IMR-90 (cell line): Measurements from ENCODE around the gene CLTCL1. TPM values are rescaled to one million over a fixed set of nuclear protein-coding genes. Genes with fewer than 3 reads are reported as not detected.

Experiments used
- ATAC-seq: fragments of 200-7000 bp; cut with Tn5 transposase; 2 replicates; pipeline ENCODE4 v1.9.1; 2020; ENCODE audit warnings: low read depth, mild to moderate bottlenecking, moderate library complexity
- BruUV-seq: library from RNA; stranded (reverse); fragments of 400-500 nt; replicated peaks from 2 replicates; lab custom pipeline; 2021; lab: Mats Ljungman, UMichigan
- CTCF ChIA-PET: fragments of 300-600 bp; formaldehyde crosslinking; extraction: SDS; loops from one replicate; lab custom pipeline; 2021; ENCODE audit warnings: antibody characterized with exemption; lab: Yijun Ruan, JAX
- POLR2A ChIA-PET: fragments of 300-600 bp; sonication (Branson Sonifier 250); formaldehyde crosslinking; loops from one replicate; lab custom pipeline; 2022; ENCODE audit warnings: antibody characterized with exemption; ENCODE audit not compliant: unreplicated experiment; lab: Charles Lee
- DNase-seq: peaks from one replicate; pipeline ENCODE4 v3.0.0; 2013
- H2AFZ ChIP-seq: replicated peaks from 2 replicates; pipeline ENCODE3; 2013; ENCODE audit warnings: low read length, mild to moderate bottlenecking; ENCODE audit not compliant: poor library complexity
- H2AK5ac ChIP-seq: 2 replicates; pipeline ENCODE4 v1.6.1; 2013; ENCODE audit warnings: low read depth, low read length, inconsistent platforms
- H2AK9ac ChIP-seq: replicated peaks from 2 replicates; pipeline ENCODE3; 2013; ENCODE audit warnings: mild to moderate bottlenecking, low read depth, low read length, moderate library complexity; ENCODE audit not compliant: poor library complexity
- H2BK120ac ChIP-seq: 2 replicates; pipeline ENCODE4 v1.6.1; 2013; ENCODE audit warnings: low read depth, low read length, inconsistent platforms
- H2BK15ac ChIP-seq: 3 replicates; pipeline ENCODE4 v1.6.1; 2013; ENCODE audit warnings: low read depth, low read length, inconsistent platforms
- H2BK20ac ChIP-seq: 2 replicates; pipeline ENCODE4 v1.6.1; 2013; ENCODE audit warnings: low read depth, mild to moderate bottlenecking, inconsistent platforms, low read length, moderate library complexity
- H2BK5ac ChIP-seq: 2 replicates; pipeline ENCODE4 v1.6.1; 2013; ENCODE audit warnings: mild to moderate bottlenecking, low read depth, low read length, inconsistent platforms; ENCODE audit not compliant: poor library complexity, severe bottlenecking
- H3K14ac ChIP-seq: replicated peaks from 2 replicates; pipeline ENCODE4 v1.6.1; 2013; ENCODE audit warnings: low read depth, low read length, inconsistent platforms
- H3K18ac ChIP-seq: 2 replicates; pipeline ENCODE4 v1.6.1; 2013; ENCODE audit warnings: low read depth, low read length, control low read depth
- H3K23ac ChIP-seq: 2 replicates; pipeline ENCODE4 v1.6.1; 2013; ENCODE audit warnings: low read depth, low read length, inconsistent platforms
- H3K27ac ChIP-seq: 2 replicates; pipeline ENCODE4 v1.5.1; 2013; ENCODE audit warnings: mild to moderate bottlenecking, control low read depth, low read length; ENCODE audit not compliant: insufficient read depth
- H3K27me3 ChIP-seq: 2 replicates; pipeline ENCODE4 v1.6.1; 2013; ENCODE audit warnings: low read length; ENCODE audit not compliant: control insufficient read depth, insufficient read depth
- H3K36me3 ChIP-seq: 2 replicates; pipeline ENCODE4 v1.6.1; 2013; ENCODE audit warnings: low read length, mixed read lengths; ENCODE audit not compliant: control insufficient read depth, insufficient read depth
- H3K4ac ChIP-seq: 2 replicates; pipeline ENCODE4 v1.6.1; 2013; ENCODE audit warnings: low read depth, low read length, inconsistent platforms
- H3K4me1 ChIP-seq: 2 replicates; pipeline ENCODE4 v1.6.1; 2013; ENCODE audit warnings: low read length, mixed read lengths; ENCODE audit not compliant: control insufficient read depth, insufficient read depth
- H3K4me2 ChIP-seq: 2 replicates; pipeline ENCODE4 v1.6.1; 2013; ENCODE audit warnings: low read depth, mild to moderate bottlenecking, control low read depth, low read length, moderate library complexity
- H3K4me3 ChIP-seq: 2 replicates; pipeline ENCODE4 v1.5.1; 2013; ENCODE audit warnings: low read depth, mild to moderate bottlenecking, control low read depth, low read length, moderate library complexity; ENCODE audit not compliant: insufficient read depth
- H3K56ac ChIP-seq: 2 replicates; pipeline ENCODE4 v1.6.1; 2013; ENCODE audit warnings: low read length, inconsistent platforms; ENCODE audit not compliant: insufficient read depth; ENCODE audit errors: extremely low read depth
- H3K79me1 ChIP-seq, 2 experiments: 2 replicates each; pipeline ENCODE4 v1.6.1; 2013; ENCODE audit warnings: low read length in 2 of 2, inconsistent platforms in 1 of 2, low read depth in 1 of 2
- H3K9ac ChIP-seq: 2 replicates; pipeline ENCODE4 v1.6.1; 2013; ENCODE audit warnings: low read depth, low read length, control low read depth
- H3K9me1 ChIP-seq: 2 replicates; pipeline ENCODE4 v1.6.1; 2013; ENCODE audit warnings: low read length, inconsistent platforms; ENCODE audit not compliant: insufficient read depth
- H3K9me3 ChIP-seq: 2 replicates; pipeline ENCODE4 v1.6.1; 2013; ENCODE audit warnings: low read length; ENCODE audit not compliant: control insufficient read depth, insufficient read depth
- H4K20me1 ChIP-seq: 2 replicates; pipeline ENCODE4 v1.6.1; 2013; ENCODE audit warnings: low read length, inconsistent platforms; ENCODE audit not compliant: insufficient read depth
- H4K5ac ChIP-seq: 2 replicates; pipeline ENCODE4 v1.6.1; 2013; ENCODE audit warnings: mild to moderate bottlenecking, low read depth, low read length, control low read depth
- H4K8ac ChIP-seq, 2 experiments: 2 replicates each; pipeline ENCODE4 v1.6.1; 2013; ENCODE audit warnings: low read depth in 2 of 2, low read length in 2 of 2, control low read depth in 1 of 2, inconsistent platforms in 1 of 2
- H4K91ac ChIP-seq: 2 replicates; pipeline ENCODE4 v1.6.1; 2013; ENCODE audit warnings: low read depth, low read length, inconsistent platforms; ENCODE audit not compliant: insufficient read depth
- WGBS, 2 experiments: methylation state at CpG; one replicate each; pipeline versions ENCODE4 v1.1.5 to v1.1.7; 2013; ENCODE audit warnings: missing lambda C conversion rate in 2 of 2; ENCODE audit not compliant: insufficient read length in 1 of 2; ENCODE audit errors: extremely low coverage in 2 of 2; 5-methylcytosine and 5-hydroxymethylcytosine counted together
- dilution Hi-C: fragments of 300-500 bp; cut with HindIII; formaldehyde crosslinking; loops from one replicate; pipeline ENCODE4 v1.14.3; 2018; ENCODE audit warnings: low sequenced_read_pairs; ENCODE audit not compliant: unreplicated experiment
- in situ Hi-C: fragments of 300-500 bp; cut with MboI; formaldehyde crosslinking; loops from 3 replicates; pipeline ENCODE4 v1.14.3; 2019; ENCODE audit warnings: low sequenced_read_pairs, inconsistent platforms, mixed read lengths
- intact Hi-C: fragments of 100-400 bp; cut with micrococcal nuclease; formaldehyde crosslinking; loops from 2 replicates; pipeline ENCODE4 v1.10.0; 2022
- polyA plus RNA-seq, 3 experiments: library from polyadenylated mRNA; depleted of rRNA; stranded (reverse); fragments of >200 nt; gene quantifications; 2 replicates each; pipeline ENCODE4 v1.2.3, GENCODE V29; 2012; ENCODE audit warnings: low replicate concordance in 1 of 3
- total RNA-seq: library from RNA; depleted of rRNA; stranded (reverse); fragments of >200 nt; gene quantifications from 2 replicates; pipeline ENCODE4 v1.2.3, GENCODE V29; 2012
- TF ChIP-seq, protein P1 (sequence below): fragments of 150-350 bp; IDR thresholded peaks from 2 replicates; pipeline ENCODE4 v1.6.1; 2017; ENCODE audit warnings: mild to moderate bottlenecking, antibody characterized with exemption, low read length, low read depth

The CLTCL1 gene
- total and polyA plus RNA-seq, 2 of the 4 experiments (the other 2 are of a cell fraction): 6.2 to 8.1 TPM

DNA sequence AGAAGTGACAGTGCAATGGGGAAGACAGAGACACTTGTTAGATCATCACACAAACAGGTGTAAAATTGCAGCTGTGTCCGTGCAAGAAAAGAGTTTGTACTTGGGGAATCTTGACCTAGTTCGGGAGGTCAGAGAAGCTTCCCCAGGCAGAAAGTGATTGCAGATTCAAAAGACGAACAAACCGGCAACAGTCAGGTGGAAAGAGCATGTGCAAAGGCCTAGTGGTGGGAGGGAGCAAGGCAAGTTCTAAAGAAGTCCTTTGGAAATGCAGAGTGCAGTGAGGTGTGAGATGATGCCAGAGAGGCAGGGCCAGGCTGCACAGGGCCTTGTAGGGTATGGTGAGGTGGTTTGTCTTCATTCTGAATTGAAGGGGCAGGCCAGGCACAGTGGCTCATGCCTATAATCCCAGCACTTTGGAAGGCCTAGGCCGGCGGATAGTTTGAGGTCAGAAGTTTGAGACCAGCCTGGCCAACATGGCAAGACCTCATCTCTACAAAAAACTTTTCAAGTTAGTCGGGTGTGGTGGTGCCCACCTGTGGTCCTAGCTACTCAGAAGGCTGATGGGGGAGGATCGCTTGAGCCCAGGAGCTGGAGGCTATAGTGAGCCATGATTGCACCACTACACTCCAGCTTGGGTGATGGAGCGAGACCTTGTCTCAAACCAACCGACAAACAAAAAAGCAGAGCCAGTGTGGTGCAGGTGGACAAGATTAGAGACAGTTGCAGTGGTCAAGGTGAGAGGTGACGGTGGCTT lies 145.1 kb downstream of the CLTCL1 start:
- Histone ChIP-seq H3K27ac (no peak overlapping the region), H3K56ac (no peak overlapping the region), H4K8ac (no peak overlapping the region), H3K4me2 (no peak overlapping the region), H3K27me3 (peaks cover 39% of the 10 kb centered on the region), H3K23ac (no peak overlapping the region), H4K5ac (no peak overlapping the region), H2BK15ac (no peak overlapping the region), H3K9ac (no peak overlapping the region), H2BK120ac (no peak overlapping the region), H2AK9ac (peak overlapping the region; percentile 28), H4K91ac (no peak overlapping the region), H3K4me1 (no peaks in the 10 kb centered on the region), H4K20me1 (peaks cover 4% of the 10 kb centered on the region), H3K9me1 (0 out of 2 replicates have a peak, but pooled peaks cover 3% of the 10 kb centered on the region), H3K36me3 (peaks cover 9% of the 10 kb centered on the region), H2BK5ac (no peak overlapping the region), H3K14ac (no peak overlapping the region), H2BK20ac (no peak overlapping the region), H3K18ac (no peak overlapping the region), H2AFZ (no peak overlapping the region), H3K79me1 (peaks cover 7 to 25% of the 10 kb centered on the region in 2 experiments), H2AK5ac (no peak overlapping the region), H3K4ac (no peak overlapping the region), H3K4me3 (no peak overlapping the region), H3K9me3 (peaks cover 3% of the 10 kb centered on the region; the same call in 1 of the 2 replicates)
- CTCF ChIA-PET: no interaction called here
- POLR2A ChIA-PET: no interaction called here
- no peak for ATAC-seq
- no peak for DNase-seq
- intact Hi-C loops (no loop called here), in situ Hi-C loops (no loop called here), dilution Hi-C loops (no loop called here)
- WGBS, 2 experiments: 67% methylated on average over 4 of the region's 11 CpGs; no CpG with 5 or more reads in 1 of the 2 experiments
- BruUV-seq: no TSS peak
- TF ChIP-seq, protein P1, sequence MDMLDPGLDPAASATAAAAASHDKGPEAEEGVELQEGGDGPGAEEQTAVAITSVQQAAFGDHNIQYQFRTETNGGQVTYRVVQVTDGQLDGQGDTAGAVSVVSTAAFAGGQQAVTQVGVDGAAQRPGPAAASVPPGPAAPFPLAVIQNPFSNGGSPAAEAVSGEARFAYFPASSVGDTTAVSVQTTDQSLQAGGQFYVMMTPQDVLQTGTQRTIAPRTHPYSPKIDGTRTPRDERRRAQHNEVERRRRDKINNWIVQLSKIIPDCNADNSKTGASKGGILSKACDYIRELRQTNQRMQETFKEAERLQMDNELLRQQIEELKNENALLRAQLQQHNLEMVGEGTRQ: no peak
